HepG2 (cell line): Measurements from ENCODE around the gene SLIT1. TPM values are rescaled to one million over a fixed set of nuclear protein-coding genes. Genes with fewer than 3 reads are reported as not detected.

ENCODE experiments used
- CBX2 ChIP-seq, 2 experiments: fragments of 200-600 bp in 1 of 2; sonication (generic); formaldehyde crosslinking in 1 of 2; IDR thresholded peaks; 2 replicates each; pipeline versions ENCODE4 v1.7.0 to v1.8.1; 2018 to 2022; ENCODE audit warnings: low read depth in 2 of 2, low read length in 1 of 2, mild to moderate bottlenecking in 1 of 2, missing genetic modification reagents in 1 of 2
- CEBPG ChIP-seq: IDR thresholded peaks from 2 replicates; pipeline ENCODE4 v1.6.1; 2016
- ESRRA ChIP-seq: sonication (generic); formaldehyde crosslinking; IDR thresholded peaks from 2 replicates; pipeline ENCODE4 v1.5.1; 2020; ENCODE audit warnings: mild to moderate bottlenecking, low read depth, missing genetic modification reagents
- HOXA9 ChIP-seq: sonication (generic); formaldehyde crosslinking; IDR thresholded peaks from 2 replicates; pipeline ENCODE4 v1.8.1; 2022; ENCODE audit warnings: missing genetic modification reagents, mild to moderate bottlenecking, moderate library complexity, borderline replicate concordance
- RARG ChIP-seq: sonication (generic); formaldehyde crosslinking; IDR thresholded peaks from 2 replicates; pipeline ENCODE4 v1.4.0; 2020; ENCODE audit warnings: low read depth, mild to moderate bottlenecking, missing genetic modification reagents
- SMAD9 ChIP-seq: sonication (generic); formaldehyde crosslinking; IDR thresholded peaks from 2 replicates; pipeline ENCODE4 v1.5.1; 2020; ENCODE audit warnings: mild to moderate bottlenecking, missing genetic modification reagents
- WIZ ChIP-seq: sonication (generic); formaldehyde crosslinking; IDR thresholded peaks from 2 replicates; pipeline ENCODE4 v1.5.1; 2020; ENCODE audit warnings: mild to moderate bottlenecking, missing genetic modification reagents
- ZNF12 ChIP-seq: sonication (generic); formaldehyde crosslinking; IDR thresholded peaks from 2 replicates; pipeline ENCODE4 v1.5.0; 2020; ENCODE audit warnings: missing genetic modification reagents
- ZNF251 ChIP-seq: sonication (generic); formaldehyde crosslinking; IDR thresholded peaks from 2 replicates; pipeline ENCODE4 v1.9.0; 2021; ENCODE audit warnings: mild to moderate bottlenecking, missing genetic modification reagents
- ZNF546 ChIP-seq: sonication (generic); formaldehyde crosslinking; conservative IDR thresholded peaks from 2 replicates; pipeline ENCODE4 v1.8.1; 2023; ENCODE audit warnings: mild to moderate bottlenecking, missing genetic modification reagents
- ZSCAN25 ChIP-seq: sonication (generic); formaldehyde crosslinking; IDR thresholded peaks from 2 replicates; pipeline ENCODE4 v1.8.0; 2022; ENCODE audit warnings: mild to moderate bottlenecking, missing genetic modification reagents
- polyA plus RNA-seq, 8 experiments: library from polyadenylated mRNA; depleted of rRNA in 3 of 8; stranded (reverse) in 7 of 8; unstranded in 1 of 8; fragments of >200 nt; fragmentation: Illumina TruSeq in 4 of 8; extraction: Trizol in 4 of 8; gene quantifications; 2 replicates each; pipeline versions ENCODE4 v1.2.1 to v1.2.3, GENCODE V29; 2011 to 2016; ENCODE audit warnings: low read depth in 4 of 8, missing spikeins in 1 of 8, mixed read lengths in 1 of 8; ENCODE audit not compliant: insufficient read depth in 1 of 8
- total RNA-seq, 5 experiments: library from RNA; depleted of rRNA; stranded (reverse); fragments of >200 nt; fragmentation: Illumina TruSeq; extraction: Trizol; gene quantifications; 2 replicates each; pipeline ENCODE4 v1.2.3, GENCODE V29; 2016; ENCODE audit warnings: low read depth in 1 of 5
- TF ChIP-seq, protein P1 (sequence below): sonication (generic); formaldehyde crosslinking; conservative IDR thresholded peaks from 2 replicates; pipeline ENCODE4 v1.4.0; 2020; ENCODE audit warnings: mild to moderate bottlenecking, missing genetic modification reagents, moderate library complexity
- TF ChIP-seq, protein P2 (sequence below): sonication (generic); formaldehyde crosslinking; IDR thresholded peaks from 2 replicates; pipeline ENCODE4 v1.9.0; 2022; ENCODE audit warnings: low read depth, missing genetic modification reagents
- TF ChIP-seq, protein P3 (sequence below): IDR thresholded peaks from 2 replicates; pipeline ENCODE4 v1.6.1; 2016; ENCODE audit warnings: missing compliant biosample characterization, missing genetic modification reagents, borderline replicate concordance
- TF ChIP-seq, protein P4 (sequence below): sonication (generic); formaldehyde crosslinking; IDR thresholded peaks from 2 replicates; pipeline ENCODE4 v1.5.0; 2020; ENCODE audit warnings: mild to moderate bottlenecking, missing genetic modification reagents, borderline replicate concordance

The SLIT1 gene
- total and polyA plus RNA-seq, 2 of the 13 experiments (the other 11 are each of a cell fraction or from before 2014, with no cell fraction given), result 0.09 to 0.33 TPM

DNA sequence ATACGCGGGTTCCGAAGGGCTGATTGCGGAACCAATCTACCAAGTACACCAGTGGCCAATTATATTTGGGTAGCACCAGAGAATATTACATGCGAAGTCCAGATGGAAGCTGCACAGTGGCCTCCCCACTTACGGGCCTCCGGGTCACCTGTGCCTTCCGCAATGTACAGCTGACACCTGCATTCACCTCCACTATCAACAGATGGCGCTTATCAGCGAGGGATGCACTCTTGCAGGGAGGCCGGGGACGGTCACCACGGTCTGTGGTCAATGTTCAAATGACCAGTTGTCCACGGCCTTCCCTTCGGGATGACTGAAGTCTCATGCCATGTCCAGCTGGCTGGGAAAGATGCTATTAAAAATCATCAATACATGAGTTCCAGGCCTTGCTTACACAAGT is 47.6 kb downstream of the SLIT1 start (continued):
- TF ChIP-seq, protein P1, sequence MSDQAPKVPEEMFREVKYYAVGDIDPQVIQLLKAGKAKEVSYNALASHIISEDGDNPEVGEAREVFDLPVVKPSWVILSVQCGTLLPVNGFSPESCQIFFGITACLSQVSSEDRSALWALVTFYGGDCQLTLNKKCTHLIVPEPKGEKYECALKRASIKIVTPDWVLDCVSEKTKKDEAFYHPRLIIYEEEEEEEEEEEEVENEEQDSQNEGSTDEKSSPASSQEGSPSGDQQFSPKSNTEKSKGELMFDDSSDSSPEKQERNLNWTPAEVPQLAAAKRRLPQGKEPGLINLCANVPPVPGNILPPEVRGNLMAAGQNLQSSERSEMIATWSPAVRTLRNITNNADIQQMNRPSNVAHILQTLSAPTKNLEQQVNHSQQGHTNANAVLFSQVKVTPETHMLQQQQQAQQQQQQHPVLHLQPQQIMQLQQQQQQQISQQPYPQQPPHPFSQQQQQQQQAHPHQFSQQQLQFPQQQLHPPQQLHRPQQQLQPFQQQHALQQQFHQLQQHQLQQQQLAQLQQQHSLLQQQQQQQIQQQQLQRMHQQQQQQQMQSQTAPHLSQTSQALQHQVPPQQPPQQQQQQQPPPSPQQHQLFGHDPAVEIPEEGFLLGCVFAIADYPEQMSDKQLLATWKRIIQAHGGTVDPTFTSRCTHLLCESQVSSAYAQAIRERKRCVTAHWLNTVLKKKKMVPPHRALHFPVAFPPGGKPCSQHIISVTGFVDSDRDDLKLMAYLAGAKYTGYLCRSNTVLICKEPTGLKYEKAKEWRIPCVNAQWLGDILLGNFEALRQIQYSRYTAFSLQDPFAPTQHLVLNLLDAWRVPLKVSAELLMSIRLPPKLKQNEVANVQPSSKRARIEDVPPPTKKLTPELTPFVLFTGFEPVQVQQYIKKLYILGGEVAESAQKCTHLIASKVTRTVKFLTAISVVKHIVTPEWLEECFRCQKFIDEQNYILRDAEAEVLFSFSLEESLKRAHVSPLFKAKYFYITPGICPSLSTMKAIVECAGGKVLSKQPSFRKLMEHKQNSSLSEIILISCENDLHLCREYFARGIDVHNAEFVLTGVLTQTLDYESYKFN (CRISPR knock-in tag), result 0 out of 2 replicates have a peak, but pooled peaks have one; percentile 11
- no peak for TF ChIP-seq ZNF251 (CRISPR knock-in tag)
- TF ChIP-seq RARG (CRISPR knock-in tag), result no peak
- TF ChIP-seq HOXA9 (CRISPR knock-in tag), result no peak
- TF ChIP-seq CBX2 (IDR thresholded peaks at IDR 0.05; ENCODE audit: low read depth, low read length), result no peak
- TF ChIP-seq CBX2 (CRISPR knock-in tag; IDR thresholded peaks at IDR 0.05; ENCODE audit: low read depth), result no peak
- no peak for TF ChIP-seq ZNF12 (CRISPR knock-in tag)
- peak; percentile 48; the same call in 1 of the 2 replicates for TF ChIP-seq CEBPG (CRISPR knock-in tag)
- TF ChIP-seq ESRRA (CRISPR knock-in tag), result no peak
- no peak for TF ChIP-seq ZSCAN25 (CRISPR knock-in tag)
- TF ChIP-seq ZNF546 (CRISPR knock-in tag), result no peak
- TF ChIP-seq, protein P2, sequence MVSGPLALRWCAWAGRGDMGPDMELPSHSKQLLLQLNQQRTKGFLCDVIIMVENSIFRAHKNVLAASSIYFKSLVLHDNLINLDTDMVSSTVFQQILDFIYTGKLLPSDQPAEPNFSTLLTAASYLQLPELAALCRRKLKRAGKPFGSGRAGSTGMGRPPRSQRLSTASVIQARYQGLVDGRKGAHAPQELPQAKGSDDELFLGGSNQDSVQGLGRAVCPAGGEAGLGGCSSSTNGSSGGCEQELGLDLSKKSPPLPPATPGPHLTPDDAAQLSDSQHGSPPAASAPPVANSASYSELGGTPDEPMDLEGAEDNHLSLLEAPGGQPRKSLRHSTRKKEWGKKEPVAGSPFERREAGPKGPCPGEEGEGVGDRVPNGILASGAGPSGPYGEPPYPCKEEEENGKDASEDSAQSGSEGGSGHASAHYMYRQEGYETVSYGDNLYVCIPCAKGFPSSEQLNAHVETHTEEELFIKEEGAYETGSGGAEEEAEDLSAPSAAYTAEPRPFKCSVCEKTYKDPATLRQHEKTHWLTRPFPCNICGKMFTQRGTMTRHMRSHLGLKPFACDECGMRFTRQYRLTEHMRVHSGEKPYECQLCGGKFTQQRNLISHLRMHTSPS (CRISPR knock-in tag), result no peak
- TF ChIP-seq SMAD9 (CRISPR knock-in tag), result no peak
- TF ChIP-seq, protein P3, sequence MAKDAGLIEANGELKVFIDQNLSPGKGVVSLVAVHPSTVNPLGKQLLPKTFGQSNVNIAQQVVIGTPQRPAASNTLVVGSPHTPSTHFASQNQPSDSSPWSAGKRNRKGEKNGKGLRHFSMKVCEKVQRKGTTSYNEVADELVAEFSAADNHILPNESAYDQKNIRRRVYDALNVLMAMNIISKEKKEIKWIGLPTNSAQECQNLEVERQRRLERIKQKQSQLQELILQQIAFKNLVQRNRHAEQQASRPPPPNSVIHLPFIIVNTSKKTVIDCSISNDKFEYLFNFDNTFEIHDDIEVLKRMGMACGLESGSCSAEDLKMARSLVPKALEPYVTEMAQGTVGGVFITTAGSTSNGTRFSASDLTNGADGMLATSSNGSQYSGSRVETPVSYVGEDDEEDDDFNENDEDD (CRISPR knock-in tag), result no peak
- no peak for TF ChIP-seq WIZ (CRISPR knock-in tag)
- TF ChIP-seq, protein P4, sequence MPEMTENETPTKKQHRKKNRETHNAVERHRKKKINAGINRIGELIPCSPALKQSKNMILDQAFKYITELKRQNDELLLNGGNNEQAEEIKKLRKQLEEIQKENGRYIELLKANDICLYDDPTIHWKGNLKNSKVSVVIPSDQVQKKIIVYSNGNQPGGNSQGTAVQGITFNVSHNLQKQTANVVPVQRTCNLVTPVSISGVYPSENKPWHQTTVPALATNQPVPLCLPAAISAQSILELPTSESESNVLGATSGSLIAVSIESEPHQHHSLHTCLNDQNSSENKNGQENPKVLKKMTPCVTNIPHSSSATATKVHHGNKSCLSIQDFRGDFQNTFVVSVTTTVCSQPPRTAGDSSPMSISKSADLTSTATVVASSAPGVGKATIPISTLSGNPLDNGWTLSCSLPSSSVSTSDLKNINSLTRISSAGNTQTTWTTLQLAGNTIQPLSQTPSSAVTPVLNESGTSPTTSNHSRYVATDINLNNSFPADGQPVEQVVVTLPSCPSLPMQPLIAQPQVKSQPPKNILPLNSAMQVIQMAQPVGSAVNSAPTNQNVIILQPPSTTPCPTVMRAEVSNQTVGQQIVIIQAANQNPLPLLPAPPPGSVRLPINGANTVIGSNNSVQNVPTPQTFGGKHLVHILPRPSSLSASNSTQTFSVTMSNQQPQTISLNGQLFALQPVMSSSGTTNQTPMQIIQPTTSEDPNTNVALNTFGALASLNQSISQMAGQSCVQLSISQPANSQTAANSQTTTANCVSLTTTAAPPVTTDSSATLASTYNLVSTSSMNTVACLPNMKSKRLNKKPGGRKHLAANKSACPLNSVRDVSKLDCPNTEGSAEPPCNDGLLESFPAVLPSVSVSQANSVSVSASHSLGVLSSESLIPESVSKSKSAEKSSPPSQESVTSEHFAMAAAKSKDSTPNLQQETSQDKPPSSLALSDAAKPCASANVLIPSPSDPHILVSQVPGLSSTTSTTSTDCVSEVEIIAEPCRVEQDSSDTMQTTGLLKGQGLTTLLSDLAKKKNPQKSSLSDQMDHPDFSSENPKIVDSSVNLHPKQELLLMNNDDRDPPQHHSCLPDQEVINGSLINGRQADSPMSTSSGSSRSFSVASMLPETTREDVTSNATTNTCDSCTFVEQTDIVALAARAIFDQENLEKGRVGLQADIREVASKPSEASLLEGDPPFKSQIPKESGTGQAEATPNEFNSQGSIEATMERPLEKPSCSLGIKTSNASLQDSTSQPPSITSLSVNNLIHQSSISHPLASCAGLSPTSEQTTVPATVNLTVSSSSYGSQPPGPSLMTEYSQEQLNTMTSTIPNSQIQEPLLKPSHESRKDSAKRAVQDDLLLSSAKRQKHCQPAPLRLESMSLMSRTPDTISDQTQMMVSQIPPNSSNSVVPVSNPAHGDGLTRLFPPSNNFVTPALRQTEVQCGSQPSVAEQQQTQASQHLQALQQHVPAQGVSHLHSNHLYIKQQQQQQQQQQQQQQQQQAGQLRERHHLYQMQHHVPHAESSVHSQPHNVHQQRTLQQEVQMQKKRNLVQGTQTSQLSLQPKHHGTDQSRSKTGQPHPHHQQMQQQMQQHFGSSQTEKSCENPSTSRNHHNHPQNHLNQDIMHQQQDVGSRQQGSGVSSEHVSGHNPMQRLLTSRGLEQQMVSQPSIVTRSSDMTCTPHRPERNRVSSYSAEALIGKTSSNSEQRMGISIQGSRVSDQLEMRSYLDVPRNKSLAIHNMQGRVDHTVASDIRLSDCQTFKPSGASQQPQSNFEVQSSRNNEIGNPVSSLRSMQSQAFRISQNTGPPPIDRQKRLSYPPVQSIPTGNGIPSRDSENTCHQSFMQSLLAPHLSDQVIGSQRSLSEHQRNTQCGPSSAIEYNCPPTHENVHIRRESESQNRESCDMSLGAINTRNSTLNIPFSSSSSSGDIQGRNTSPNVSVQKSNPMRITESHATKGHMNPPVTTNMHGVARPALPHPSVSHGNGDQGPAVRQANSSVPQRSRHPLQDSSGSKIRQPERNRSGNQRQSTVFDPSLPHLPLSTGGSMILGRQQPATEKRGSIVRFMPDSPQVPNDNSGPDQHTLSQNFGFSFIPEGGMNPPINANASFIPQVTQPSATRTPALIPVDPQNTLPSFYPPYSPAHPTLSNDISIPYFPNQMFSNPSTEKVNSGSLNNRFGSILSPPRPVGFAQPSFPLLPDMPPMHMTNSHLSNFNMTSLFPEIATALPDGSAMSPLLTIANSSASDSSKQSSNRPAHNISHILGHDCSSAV (CRISPR knock-in tag), result no peak
